HepG2 (cell line): ENCODE measurements around the gene ADM5. TPM values are rescaled to one million over a fixed set of nuclear protein-coding genes. Genes with fewer than 3 reads are reported as not detected.

ENCODE experiments used
- CHD2 ChIP-seq: IDR thresholded peaks from 2 replicates; pipeline ENCODE4 v1.6.1; 2011; ENCODE audit warnings: low read depth, low read length, improper control_type of control experiment
- CREM ChIP-seq, 2 experiments: sonication (generic) in 1 of 2; formaldehyde crosslinking in 1 of 2; IDR thresholded peaks; 2 replicates each; pipeline versions ENCODE4 v1.4.0 to v1.6.1; 2016 to 2020; ENCODE audit warnings: antibody characterized with exemption in 1 of 2, mild to moderate bottlenecking in 1 of 2, missing genetic modification reagents in 1 of 2
- FIP1L1 ChIP-seq: fragments of 200-400 bp; formaldehyde crosslinking; IDR thresholded peaks from 2 replicates; pipeline ENCODE4 v1.6.1; 2018; ENCODE audit warnings: low read depth, mild to moderate bottlenecking, low read length, moderate library complexity, borderline replicate concordance; ENCODE audit not compliant: insufficient read depth
- GABPB1 ChIP-seq: IDR thresholded peaks from 2 replicates; pipeline ENCODE4 v1.6.1; 2016; ENCODE audit warnings: mild to moderate bottlenecking, missing genetic modification reagents, moderate library complexity, missing compliant biosample characterization
- GFI1 ChIP-seq: sonication (generic); formaldehyde crosslinking; IDR thresholded peaks from 2 replicates; pipeline ENCODE4 v1.5.0; 2020; ENCODE audit warnings: missing genetic modification reagents, mild to moderate bottlenecking, borderline replicate concordance
- HNRNPLL ChIP-seq: fragments of 200-400 bp; formaldehyde crosslinking; IDR thresholded peaks from 2 replicates; pipeline ENCODE4 v1.6.1; 2017; ENCODE audit warnings: mild to moderate bottlenecking, low read depth, low read length; ENCODE audit not compliant: poor library complexity, severe bottlenecking
- ISL2 ChIP-seq: sonication (generic); formaldehyde crosslinking; IDR thresholded peaks from 2 replicates; pipeline ENCODE4 v1.5.0; 2020; ENCODE audit warnings: missing genetic modification reagents
- MAFF ChIP-seq: IDR thresholded peaks from 2 replicates; pipeline ENCODE4 v1.6.1; 2011; ENCODE audit warnings: low read depth, low read length, improper control_type of control experiment
- PAF1 ChIP-seq: IDR thresholded peaks from 2 replicates; pipeline ENCODE4 v1.6.1; 2016; ENCODE audit warnings: missing genetic modification reagents, missing compliant biosample characterization
- PHF21A ChIP-seq: sonication (generic); formaldehyde crosslinking; IDR thresholded peaks from 2 replicates; pipeline ENCODE4 v1.5.0; 2020; ENCODE audit warnings: mild to moderate bottlenecking, missing genetic modification reagents
- RARG ChIP-seq: sonication (generic); formaldehyde crosslinking; IDR thresholded peaks from 2 replicates; pipeline ENCODE4 v1.4.0; 2020; ENCODE audit warnings: low read depth, mild to moderate bottlenecking, missing genetic modification reagents
- SIN3B ChIP-seq: fragments of 150-350 bp; IDR thresholded peaks from 2 replicates; pipeline ENCODE4 v1.6.1; 2014; ENCODE audit warnings: low read length
- SUZ12 ChIP-seq: fragments of 150-350 bp; IDR thresholded peaks from 2 replicates; pipeline ENCODE4 v1.6.1; 2014; ENCODE audit warnings: low read depth, low read length
- ZBTB38 ChIP-seq: sonication (generic); formaldehyde crosslinking; IDR thresholded peaks from 2 replicates; pipeline ENCODE4 v1.5.1; 2020; ENCODE audit warnings: mild to moderate bottlenecking, missing genetic modification reagents
- ZFP1 ChIP-seq: IDR thresholded peaks from 2 replicates; pipeline ENCODE4 v1.6.1; 2016
- ZNF230 ChIP-seq: sonication (generic); formaldehyde crosslinking; IDR thresholded peaks from 2 replicates; pipeline ENCODE4 v1.4.0; 2020; ENCODE audit warnings: mild to moderate bottlenecking, missing genetic modification reagents
- ZNF264 ChIP-seq: sonication (generic); formaldehyde crosslinking; IDR thresholded peaks from 2 replicates; pipeline ENCODE4 v1.4.0; 2020; ENCODE audit warnings: missing genetic modification reagents
- ZNF816 ChIP-seq: sonication (generic); formaldehyde crosslinking; IDR thresholded peaks from 2 replicates; pipeline ENCODE4 v1.8.0; 2022; ENCODE audit warnings: missing genetic modification reagents, mild to moderate bottlenecking, borderline replicate concordance
- ZSCAN9 ChIP-seq: IDR thresholded peaks from 2 replicates; pipeline ENCODE4 v1.6.1; 2016; ENCODE audit warnings: borderline replicate concordance
- polyA plus RNA-seq, 8 experiments: library from polyadenylated mRNA; depleted of rRNA in 3 of 8; stranded (reverse) in 7 of 8; unstranded in 1 of 8; fragments of >200 nt; fragmentation: Illumina TruSeq in 4 of 8; extraction: Trizol in 4 of 8; gene quantifications; 2 replicates each; pipeline versions ENCODE4 v1.2.1 to v1.2.3, GENCODE V29; 2011 to 2016; ENCODE audit warnings: low read depth in 4 of 8, missing spikeins in 1 of 8, mixed read lengths in 1 of 8; ENCODE audit not compliant: insufficient read depth in 1 of 8
- total RNA-seq, 5 experiments: library from RNA; depleted of rRNA; stranded (reverse); fragments of >200 nt; fragmentation: Illumina TruSeq; extraction: Trizol; gene quantifications; 2 replicates each; pipeline ENCODE4 v1.2.3, GENCODE V29; 2016; ENCODE audit warnings: low read depth in 1 of 5
- TF ChIP-seq, protein P1 (sequence below): sonication (generic); formaldehyde crosslinking; IDR thresholded peaks from 2 replicates; pipeline ENCODE4 v1.8.1; 2023; ENCODE audit warnings: mild to moderate bottlenecking, missing genetic modification reagents
- TF ChIP-seq, protein P2 (sequence below): sonication (generic); formaldehyde crosslinking; IDR thresholded peaks from 2 replicates; pipeline ENCODE4 v1.5.1; 2020; ENCODE audit warnings: missing genetic modification reagents, mild to moderate bottlenecking, borderline replicate concordance
- TF ChIP-seq, protein P3 (sequence below): sonication (generic); formaldehyde crosslinking; IDR thresholded peaks from 2 replicates; pipeline ENCODE4 v1.5.0; 2020; ENCODE audit warnings: mild to moderate bottlenecking, missing genetic modification reagents

Gene ADM5
- total and polyA plus RNA-seq, 2 of the 13 experiments (the other 11 are each of a cell fraction or from before 2014, with no cell fraction given), result 2.7 to 4.1 TPM

DNA sequence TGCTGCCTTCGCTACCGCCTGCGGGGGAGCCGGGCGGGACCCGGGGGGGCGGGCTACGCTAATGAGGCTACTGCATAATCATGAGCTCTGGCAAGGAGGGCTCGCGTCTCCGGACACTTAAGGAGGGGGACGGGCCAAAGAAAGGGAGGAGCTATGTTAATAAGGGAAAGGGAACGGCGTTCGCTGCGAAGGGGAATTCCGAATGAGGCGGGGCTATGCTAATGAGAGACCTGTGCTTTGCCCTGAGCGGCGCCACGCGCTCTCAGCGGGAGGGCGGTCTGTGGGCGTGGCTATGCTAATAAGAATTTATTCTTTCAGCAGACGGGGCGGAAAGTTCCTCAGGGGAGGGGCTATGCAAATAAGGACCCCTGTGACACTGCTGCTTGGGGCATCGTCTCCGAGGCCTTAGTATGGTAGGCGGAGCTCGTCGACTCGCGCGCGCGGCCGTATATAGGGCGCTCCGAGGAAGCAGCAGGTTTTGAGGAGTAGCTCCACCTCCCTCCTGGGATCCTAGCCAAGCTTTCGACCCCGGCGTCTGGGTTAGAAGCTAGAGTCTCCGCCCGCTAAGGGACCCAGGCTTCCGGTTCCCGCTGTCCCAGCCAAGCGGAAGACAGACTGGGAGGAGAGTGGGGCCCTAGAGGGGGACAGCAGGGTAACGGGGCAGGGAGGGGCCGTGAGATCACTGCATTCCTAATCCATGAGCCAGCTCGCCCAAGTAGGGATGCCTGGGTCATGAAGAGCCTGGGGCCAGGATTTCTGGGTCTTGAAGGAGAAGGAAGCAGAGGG, 49.1 kb upstream of the ADM5 start, which contains the start of gene RRAS (continued):
- TF ChIP-seq FIP1L1 (0 out of 2 replicates have a peak, but pooled peaks have one; percentile 24), GABPB1 (CRISPR knock-in tag) (peak; percentile 91), HNRNPLL (peak; percentile 73), GFI1 (CRISPR knock-in tag) (peak; percentile 82), CHD2 (no peak), PHF21A (CRISPR knock-in tag) (peak; percentile 97), SIN3B (peak; percentile 23; the same call in 1 of the 2 replicates), ZFP1 (CRISPR knock-in tag) (no peak), MAFF (peak; percentile 24; the same call in 1 of the 2 replicates), PAF1 (CRISPR knock-in tag) (no peak), ZBTB38 (CRISPR knock-in tag) (peak; percentile 52; the same call in 1 of the 2 replicates), ZNF264 (0 out of 2 replicates have a peak, but pooled peaks have one; percentile 32), CREM (IDR thresholded peaks at IDR 0.05) (peak; percentile 71), CREM (CRISPR knock-in tag; IDR thresholded peaks at IDR 0.05) (no peak), ZSCAN9 (CRISPR knock-in tag) (peak; percentile 70; the same call in 1 of the 2 replicates), SUZ12 (no peak), ZNF816 (CRISPR knock-in tag) (no peak), ISL2 (0 out of 2 replicates have a peak, but pooled peaks have one; percentile 20), RARG (CRISPR knock-in tag) (no peak), ZNF230 (peak; percentile 75; the same call in 1 of the 2 replicates)
- TF ChIP-seq, protein P1, sequence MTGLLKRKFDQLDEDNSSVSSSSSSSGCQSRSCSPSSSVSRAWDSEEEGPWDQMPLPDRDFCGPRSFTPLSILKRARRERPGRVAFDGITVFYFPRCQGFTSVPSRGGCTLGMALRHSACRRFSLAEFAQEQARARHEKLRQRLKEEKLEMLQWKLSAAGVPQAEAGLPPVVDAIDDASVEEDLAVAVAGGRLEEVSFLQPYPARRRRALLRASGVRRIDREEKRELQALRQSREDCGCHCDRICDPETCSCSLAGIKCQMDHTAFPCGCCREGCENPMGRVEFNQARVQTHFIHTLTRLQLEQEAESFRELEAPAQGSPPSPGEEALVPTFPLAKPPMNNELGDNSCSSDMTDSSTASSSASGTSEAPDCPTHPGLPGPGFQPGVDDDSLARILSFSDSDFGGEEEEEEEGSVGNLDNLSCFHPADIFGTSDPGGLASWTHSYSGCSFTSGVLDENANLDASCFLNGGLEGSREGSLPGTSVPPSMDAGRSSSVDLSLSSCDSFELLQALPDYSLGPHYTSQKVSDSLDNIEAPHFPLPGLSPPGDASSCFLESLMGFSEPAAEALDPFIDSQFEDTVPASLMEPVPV (CRISPR knock-in tag), result no peak
- TF ChIP-seq, protein P2, sequence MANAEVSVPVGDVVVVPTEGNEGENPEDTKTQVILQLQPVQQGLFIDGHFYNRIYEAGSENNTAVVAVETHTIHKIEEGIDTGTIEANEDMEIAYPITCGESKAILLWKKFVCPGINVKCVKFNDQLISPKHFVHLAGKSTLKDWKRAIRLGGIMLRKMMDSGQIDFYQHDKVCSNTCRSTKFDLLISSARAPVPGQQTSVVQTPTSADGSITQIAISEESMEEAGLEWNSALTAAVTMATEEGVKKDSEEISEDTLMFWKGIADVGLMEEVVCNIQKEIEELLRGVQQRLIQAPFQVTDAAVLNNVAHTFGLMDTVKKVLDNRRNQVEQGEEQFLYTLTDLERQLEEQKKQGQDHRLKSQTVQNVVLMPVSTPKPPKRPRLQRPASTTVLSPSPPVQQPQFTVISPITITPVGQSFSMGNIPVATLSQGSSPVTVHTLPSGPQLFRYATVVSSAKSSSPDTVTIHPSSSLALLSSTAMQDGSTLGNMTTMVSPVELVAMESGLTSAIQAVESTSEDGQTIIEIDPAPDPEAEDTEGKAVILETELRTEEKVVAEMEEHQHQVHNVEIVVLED (CRISPR knock-in tag), result peak; percentile 72; the same call in 1 of the 2 replicates
- TF ChIP-seq, protein P3, sequence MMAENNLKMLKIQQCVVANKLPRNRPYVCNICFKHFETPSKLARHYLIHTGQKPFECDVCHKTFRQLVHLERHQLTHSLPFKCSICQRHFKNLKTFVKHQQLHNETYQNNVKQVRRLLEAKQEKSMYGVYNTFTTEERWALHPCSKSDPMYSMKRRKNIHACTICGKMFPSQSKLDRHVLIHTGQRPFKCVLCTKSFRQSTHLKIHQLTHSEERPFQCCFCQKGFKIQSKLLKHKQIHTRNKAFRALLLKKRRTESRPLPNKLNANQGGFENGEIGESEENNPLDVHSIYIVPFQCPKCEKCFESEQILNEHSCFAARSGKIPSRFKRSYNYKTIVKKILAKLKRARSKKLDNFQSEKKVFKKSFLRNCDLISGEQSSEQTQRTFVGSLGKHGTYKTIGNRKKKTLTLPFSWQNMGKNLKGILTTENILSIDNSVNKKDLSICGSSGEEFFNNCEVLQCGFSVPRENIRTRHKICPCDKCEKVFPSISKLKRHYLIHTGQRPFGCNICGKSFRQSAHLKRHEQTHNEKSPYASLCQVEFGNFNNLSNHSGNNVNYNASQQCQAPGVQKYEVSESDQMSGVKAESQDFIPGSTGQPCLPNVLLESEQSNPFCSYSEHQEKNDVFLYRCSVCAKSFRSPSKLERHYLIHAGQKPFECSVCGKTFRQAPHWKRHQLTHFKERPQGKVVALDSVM (CRISPR knock-in tag), result peak; percentile 43; the same call in 1 of the 2 replicates
